HG03066 (cell line): ENCODE results near the gene DUS3L.

ENCODE experiments used
- ATAC-seq: cut with Tn5 transposase; IDR thresholded peaks from one replicate; pipeline ENCODE4 v1.9.1; 2021; ENCODE audit warnings: low read depth; ENCODE audit not compliant: unreplicated experiment

DUS3L gene

DNA sequence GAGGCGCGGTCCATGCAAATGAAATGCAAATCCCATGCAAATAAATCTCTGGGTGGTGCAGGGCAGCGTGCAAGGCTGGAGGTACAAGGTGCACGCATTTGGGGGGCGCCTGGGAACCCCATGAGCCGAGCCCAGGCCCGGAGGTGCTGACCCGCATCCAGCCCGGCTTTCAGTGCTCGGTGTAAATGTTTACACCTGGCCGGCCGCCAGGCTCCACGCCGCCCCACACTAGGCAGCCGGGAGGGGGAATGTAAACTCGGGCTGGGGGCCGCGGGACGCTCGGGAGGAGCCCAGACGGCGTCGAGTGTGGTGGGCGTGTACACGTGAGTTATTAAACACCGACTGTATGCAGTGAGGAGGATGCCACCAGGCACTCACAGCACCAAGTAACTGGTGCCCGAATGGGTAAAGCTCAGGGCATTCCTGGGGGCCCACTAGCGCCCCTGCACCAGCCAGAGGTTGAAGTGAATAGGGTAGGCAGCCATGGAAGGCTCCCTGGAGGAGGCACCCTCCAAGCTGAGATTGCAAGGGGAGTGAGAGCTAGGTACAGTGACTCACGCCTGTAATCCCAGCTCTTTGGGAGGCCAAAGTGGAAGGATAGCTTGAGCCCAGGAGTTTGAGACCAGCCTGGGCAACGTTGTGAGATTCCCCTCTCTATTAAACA lies 31.4 kb upstream of the DUS3L start:
- no peak for ATAC-seq

- ATAC-seq = no peak
These were observed 30.7 kb upstream of the DUS3L start for GRCh38 chr19:5821521-5822180.

DNA sequence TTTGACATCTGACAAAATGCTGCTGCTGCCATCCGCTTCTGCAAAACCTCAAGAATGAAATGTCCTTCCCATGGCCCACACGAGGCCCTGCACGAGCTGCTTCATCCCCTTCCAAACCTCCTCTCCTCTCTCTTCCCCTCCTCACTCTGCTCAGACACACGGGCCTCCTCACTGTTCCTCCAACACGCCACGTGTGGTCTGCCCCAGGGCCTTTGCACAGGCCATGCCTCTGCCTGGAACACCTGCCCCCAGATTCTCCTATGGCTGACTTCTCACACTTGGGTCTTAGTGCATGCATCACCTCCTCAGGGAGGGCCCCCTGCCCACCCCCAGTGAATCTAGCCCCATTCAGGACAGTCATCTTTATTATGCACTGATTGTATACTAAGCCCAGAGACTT lies 29.8 kb upstream of the DUS3L start:
- ATAC-seq = no peak

GRCh38 chr19:5818594-5818993 lies 27.6 kb upstream of the DUS3L start:
- ATAC-seq = no peak

DNA sequence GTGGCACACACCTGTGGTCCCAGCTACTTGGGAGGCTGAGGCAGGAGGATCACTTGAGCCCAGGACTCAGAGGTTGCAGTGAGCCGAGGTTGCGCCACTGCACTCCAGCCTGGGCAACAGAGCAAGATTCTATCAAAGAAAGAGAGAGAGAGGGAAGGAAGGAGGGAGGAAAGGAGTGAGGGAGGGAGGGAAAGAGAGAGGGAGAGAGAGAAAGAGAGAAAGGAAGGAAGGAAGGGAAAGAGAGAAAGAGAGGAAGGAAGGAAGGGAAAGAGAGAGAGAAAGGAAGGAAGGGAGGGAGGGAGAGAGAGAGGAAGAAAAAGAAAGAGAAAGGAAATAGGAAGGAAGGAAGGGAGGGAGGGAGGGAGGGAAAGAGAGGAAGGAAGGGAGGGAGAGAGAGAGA lies 26.3 kb upstream of the DUS3L start:
- ATAC-seq = no peak

DNA sequence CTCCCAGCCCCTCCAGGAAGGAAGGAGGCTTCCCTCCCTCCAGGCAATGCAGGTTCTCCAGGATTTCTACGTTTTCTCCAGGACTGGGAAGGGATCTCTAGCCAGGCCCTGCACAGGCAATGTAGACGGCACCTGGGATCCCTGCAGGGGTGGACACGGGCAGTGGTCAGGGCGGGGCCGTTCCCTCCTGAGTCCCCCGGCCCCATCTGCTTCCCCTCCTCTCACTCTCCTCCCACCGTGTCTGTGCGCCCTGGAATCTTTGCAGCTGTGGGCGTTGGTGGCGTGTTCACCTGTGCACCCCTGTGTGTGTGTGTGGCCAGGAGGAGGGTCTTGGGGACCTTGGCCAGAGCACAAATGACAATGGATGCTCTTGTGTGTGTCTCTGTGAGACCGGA lies 23.9 kb upstream of the DUS3L start:
- no peak for ATAC-seq

- no peak for ATAC-seq
These were observed 23.3 kb upstream of the DUS3L start for GRCh38 chr19:5814123-5814851.

- no peak for ATAC-seq
These were observed 20.2 kb upstream of the DUS3L start for GRCh38 chr19:5811117-5811516.

DNA sequence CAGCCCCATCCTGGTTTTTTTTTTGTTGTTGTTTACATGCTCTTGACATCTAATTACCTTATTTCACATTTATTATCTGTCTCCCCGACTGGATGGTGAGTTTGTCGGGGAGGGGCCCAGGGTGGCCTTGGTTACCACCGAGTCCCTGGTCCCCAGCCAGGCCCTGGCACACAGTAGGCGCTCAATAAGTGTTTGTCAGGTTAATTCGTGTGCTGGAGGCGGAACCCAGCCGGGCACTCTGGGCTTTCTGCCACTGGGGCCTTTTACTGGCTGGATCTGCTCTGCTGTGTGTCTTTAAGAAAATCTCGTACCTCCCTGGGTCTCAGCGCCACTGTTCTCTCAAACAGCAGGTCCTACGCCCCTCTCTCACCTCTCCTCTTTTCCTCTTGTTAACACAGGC lies 18.5 kb upstream of the DUS3L start:
- ATAC-seq = no peak

DNA sequence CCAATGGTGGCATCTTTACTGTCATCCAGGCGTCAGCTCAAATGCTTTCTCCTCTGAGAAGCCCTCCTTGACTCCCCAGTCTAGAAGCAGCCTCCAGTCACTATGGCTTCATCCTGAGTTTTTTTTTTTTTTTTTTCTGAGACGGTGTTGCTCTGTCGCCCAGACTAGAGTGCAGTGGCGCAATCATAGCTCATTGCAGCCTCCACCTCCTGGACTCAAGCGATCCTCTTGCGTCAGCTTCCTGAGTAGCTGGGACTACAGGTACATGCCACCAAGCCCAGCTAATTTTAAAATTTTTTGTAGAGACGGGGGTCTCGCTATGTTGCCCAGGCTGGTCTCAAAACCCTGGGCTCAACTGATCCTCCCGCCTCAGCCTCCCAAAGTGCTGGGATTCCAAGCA lies 18.1 kb upstream of the DUS3L start:
- ATAC-seq = no peak

GRCh38 chr19:5808120-5808816 lies 17.3 kb upstream of the DUS3L start:
- ATAC-seq = no peak

- ATAC-seq = no peak
These were observed 15.9 kb upstream of the DUS3L start for GRCh38 chr19:5806905-5807304.

DNA sequence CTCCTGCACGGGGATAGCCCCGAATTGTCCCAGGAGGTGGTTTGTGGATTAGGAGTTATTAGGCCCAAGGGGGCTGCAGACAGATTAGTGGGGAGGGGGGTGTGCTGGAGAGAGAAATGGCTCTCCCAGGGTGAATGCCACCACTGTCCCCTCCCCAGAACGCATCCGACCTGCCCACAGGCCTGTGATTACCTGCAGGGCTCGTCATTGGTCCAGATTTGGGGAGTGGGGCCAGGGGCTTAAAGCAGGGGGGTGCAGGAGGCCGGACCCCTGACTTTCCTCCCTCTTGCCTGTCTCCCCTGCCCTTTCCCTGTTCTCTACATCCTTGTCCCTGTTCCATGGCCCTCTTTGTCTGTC lies 15.1 kb upstream of the DUS3L start:
- ATAC-seq = no peak

DNA sequence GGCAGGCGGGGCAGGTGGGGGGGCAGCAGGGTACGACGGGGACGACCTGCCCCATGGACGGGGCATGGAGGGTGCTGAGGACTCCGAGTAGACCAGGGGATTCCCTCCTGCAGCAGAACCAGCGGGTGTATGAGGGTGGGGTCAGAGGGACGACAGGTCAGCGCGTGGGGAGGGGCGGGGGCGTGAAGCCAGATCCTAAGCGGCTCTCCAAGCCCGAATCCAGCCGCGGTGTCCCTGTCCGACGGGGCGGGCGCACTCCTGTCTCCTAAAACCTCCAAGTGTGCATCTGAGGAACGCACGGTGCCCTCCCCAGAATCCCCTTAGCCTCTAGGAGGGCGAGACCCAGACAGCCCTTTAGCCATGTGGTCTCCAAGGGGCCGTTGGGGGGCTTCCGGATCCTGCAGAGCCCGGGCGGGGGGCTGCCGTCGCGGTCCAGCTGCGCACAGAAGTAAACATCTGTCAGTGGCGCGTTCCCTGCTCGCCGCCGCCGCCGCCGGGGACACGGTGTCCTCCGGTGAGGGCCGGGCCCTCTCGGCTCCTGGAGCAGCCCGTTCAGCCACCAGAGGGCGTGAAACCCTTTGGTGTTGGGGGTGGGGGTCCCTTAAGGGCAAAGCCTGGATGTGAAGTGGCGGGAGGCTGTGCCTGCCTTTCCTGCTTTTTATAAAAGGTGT lies 14.6 kb upstream of the DUS3L start:
- no peak for ATAC-seq

- no peak for ATAC-seq
These were observed 13.8 kb upstream of the DUS3L start, which contains the start of gene NRTN for GRCh38 chr19:5804516-5805461. Gene NRTN (plus strand): TSS chr19:5805067. CDS start chr19:5824166, 19,099 bp downstream.

- ATAC-seq = no peak
These were observed 13.0 kb upstream of the DUS3L start for GRCh38 chr19:5803752-5804515.

GRCh38 chr19:5803441-5803751 lies 12.4 kb upstream of the DUS3L start:
- ATAC-seq = no peak

- no peak for ATAC-seq
These were observed 11.0 kb upstream of the DUS3L start for GRCh38 chr19:5801796-5802619.
